GM19395 (cell line): ENCODE measurements around the gene SPSB3.

ENCODE experiments used
- ATAC-seq: cut with Tn5 transposase; IDR thresholded peaks from one replicate; pipeline ENCODE4 v1.9.1; 2021; ENCODE audit warnings: mild to moderate bottlenecking, moderate library complexity; ENCODE audit not compliant: unreplicated experiment

SPSB3 gene

GRCh38 chr16:1790261-1790610 is 7.9 kb upstream of the SPSB3 start:
- no peak for ATAC-seq

- ATAC-seq, result no peak
Measured at GRCh38 chr16:1789643-1790045, 7.3 kb upstream of the SPSB3 start.

- ATAC-seq, result no peak
Measured at GRCh38 chr16:1788708-1789100, 6.3 kb upstream of the SPSB3 start.

GRCh38 chr16:1788095-1788707 is 5.8 kb upstream of the SPSB3 start:
- no peak for ATAC-seq

GRCh38 chr16:1787322-1788094 is 5.1 kb upstream of the SPSB3 start:
- ATAC-seq, result no peak

- no peak for ATAC-seq
Measured at GRCh38 chr16:1787056-1787321, 4.6 kb upstream of the SPSB3 start.

- ATAC-seq, result no peak
Measured at GRCh38 chr16:1786242-1787055, 4.1 kb upstream of the SPSB3 start.

GRCh38 chr16:1785846-1786170 is 3.4 kb upstream of the SPSB3 start:
- ATAC-seq, result no peak

- ATAC-seq, result no peak
Measured at GRCh38 chr16:1784977-1785845, 2.8 kb upstream of the SPSB3 start.

- ATAC-seq, result no peak
Measured at GRCh38 chr16:1781758-1782407, 488 bp downstream of the SPSB3 start.

GRCh38 chr16:1781254-1781653 is 1.1 kb downstream of the SPSB3 start:
- ATAC-seq, result no peak

- ATAC-seq, result no peak
Measured at GRCh38 chr16:1780677-1781072, 1.7 kb downstream of the SPSB3 start.

- ATAC-seq, result no peak
Measured at GRCh38 chr16:1779741-1780676, 2.4 kb downstream of the SPSB3 start.

- no peak for ATAC-seq
Measured at GRCh38 chr16:1779234-1779701, 3.1 kb downstream of the SPSB3 start.

- no peak for ATAC-seq
Measured at GRCh38 chr16:1778200-1779179, 3.9 kb downstream of the SPSB3 start.

- ATAC-seq, result no peak
Measured at GRCh38 chr16:1777375-1778199, 4.8 kb downstream of the SPSB3 start.

GRCh38 chr16:1776991-1777374 is 5.4 kb downstream of the SPSB3 start:
- no peak for ATAC-seq

GRCh38 chr16:1776672-1776955 is 5.8 kb downstream of the SPSB3 start:
- no peak for ATAC-seq
